ENCODE data around the gene SLC25A48.
"Not testable (repeated sequence)": the region's sequence is repeated elsewhere in the genome, so short reads cannot be mapped to it uniquely, and the experiment has no call there.

Gene SLC25A48

GRCh38 chr5:135857630-135858311, 23.3 kb downstream of the SLC25A48 start:
- no peak for DNase-seq (ENCODE audit: low spot score)

GRCh38 chr5:135859186-135859585, 24.7 kb downstream of the SLC25A48 start:
- DNase-seq (ENCODE audit: low spot score), result not testable (repeated sequence)

GRCh38 chr5:135859641-135860040, 25.2 kb downstream of the SLC25A48 start:
- DNase-seq (ENCODE audit: low spot score), result no peak

GRCh38 chr5:135861641-135862040, 27.2 kb downstream of the SLC25A48 start:
- no peak for DNase-seq (ENCODE audit: low spot score)

- peak; percentile 19 for DNase-seq (ENCODE audit: low spot score)
Observed at GRCh38 chr5:135862086-135862485, 27.6 kb downstream of the SLC25A48 start.

GRCh38 chr5:135862744-135863143, 28.3 kb downstream of the SLC25A48 start:
- DNase-seq (ENCODE audit: low spot score), result no peak

- DNase-seq (ENCODE audit: low spot score), result no peak
Observed at GRCh38 chr5:135864503-135865435, 30.3 kb downstream of the SLC25A48 start.

GRCh38 chr5:135866016-135866415, 31.6 kb downstream of the SLC25A48 start:
- no peak for DNase-seq (ENCODE audit: low spot score)

GRCh38 chr5:135867599-135867998, 33.1 kb downstream of the SLC25A48 start:
- DNase-seq (ENCODE audit: low spot score), result no peak

- DNase-seq (ENCODE audit: low spot score), result no peak
Observed at GRCh38 chr5:135868681-135869080, 34.2 kb downstream of the SLC25A48 start.

- DNase-seq (ENCODE audit: low spot score), result no peak
Observed at GRCh38 chr5:135869276-135869675, 34.8 kb downstream of the SLC25A48 start.

- DNase-seq (ENCODE audit: low spot score), result no peak
Observed at GRCh38 chr5:135869935-135870334, 35.5 kb downstream of the SLC25A48 start.

- no peak for DNase-seq (ENCODE audit: low spot score)
Observed at GRCh38 chr5:135871268-135871915, 36.9 kb downstream of the SLC25A48 start.

- DNase-seq (ENCODE audit: low spot score), result no peak
Observed at GRCh38 chr5:135873831-135874230, 39.4 kb downstream of the SLC25A48 start.

- no peak for DNase-seq (ENCODE audit: low spot score)
Observed at GRCh38 chr5:135874461-135874860, 40.0 kb downstream of the SLC25A48 start.

GRCh38 chr5:135875567-135875966, 41.1 kb downstream of the SLC25A48 start:
- no peak for DNase-seq (ENCODE audit: low spot score)

- no peak for DNase-seq (ENCODE audit: low spot score)
Observed at GRCh38 chr5:135876146-135876545, 41.7 kb downstream of the SLC25A48 start.

- DNase-seq (ENCODE audit: low spot score), result no peak
Observed at GRCh38 chr5:135877570-135878155, 43.2 kb downstream of the SLC25A48 start.

GRCh38 chr5:135878156-135878620, 43.7 kb downstream of the SLC25A48 start:
- DNase-seq (ENCODE audit: low spot score), result no peak

- DNase-seq (ENCODE audit: low spot score), result no peak
Observed at GRCh38 chr5:135879591-135879990, 45.1 kb downstream of the SLC25A48 start.

- DNase-seq (ENCODE audit: low spot score), result no peak
Observed at GRCh38 chr5:135880278-135880677, 45.8 kb downstream of the SLC25A48 start.

GRCh38 chr5:135880801-135881200, 46.3 kb downstream of the SLC25A48 start:
- DNase-seq (ENCODE audit: low spot score), result no peak
